ENCODE measurements around the gene PTPRD.

Gene PTPRD

DNA sequence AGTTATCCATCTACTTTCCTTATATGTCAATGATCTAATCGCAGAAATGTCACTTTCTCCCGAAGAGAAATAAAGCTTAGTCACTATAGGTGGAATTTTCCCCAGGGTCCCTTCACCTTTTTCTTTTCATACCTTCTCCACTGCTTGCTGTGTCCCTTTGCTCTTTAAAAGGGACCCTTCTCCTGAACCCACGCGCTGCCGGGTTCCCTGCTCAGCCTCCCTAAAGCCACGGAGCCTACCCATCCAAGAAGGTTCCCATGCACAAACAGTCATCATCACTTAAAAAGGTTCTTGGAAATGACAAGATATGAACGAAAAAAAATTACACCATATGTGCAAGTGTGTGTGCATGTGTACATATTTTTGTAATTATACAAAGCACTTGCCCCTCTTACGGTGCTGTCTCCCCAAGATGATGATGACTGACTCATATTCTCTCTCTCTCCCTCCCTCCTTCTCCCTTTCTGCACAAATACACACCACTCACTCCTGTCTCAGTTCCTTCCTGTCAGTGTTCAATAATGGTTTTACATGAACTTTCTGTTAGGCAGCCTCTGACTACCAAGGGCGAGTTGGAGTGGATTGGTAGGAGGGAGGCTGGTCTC is 1.5 kb upstream of the PTPRD start:
- no peak overlapping the region for H3K4me3 ChIP-seq (ENCODE audit: low read depth, low read length)
- DNase-seq (ENCODE audit: low read depth), result no peak
- in situ Hi-C loops (cut with HindIII; ENCODE audit: low sequenced_read_pairs), result no loop called here
- TF ChIP-seq, protein P1, sequence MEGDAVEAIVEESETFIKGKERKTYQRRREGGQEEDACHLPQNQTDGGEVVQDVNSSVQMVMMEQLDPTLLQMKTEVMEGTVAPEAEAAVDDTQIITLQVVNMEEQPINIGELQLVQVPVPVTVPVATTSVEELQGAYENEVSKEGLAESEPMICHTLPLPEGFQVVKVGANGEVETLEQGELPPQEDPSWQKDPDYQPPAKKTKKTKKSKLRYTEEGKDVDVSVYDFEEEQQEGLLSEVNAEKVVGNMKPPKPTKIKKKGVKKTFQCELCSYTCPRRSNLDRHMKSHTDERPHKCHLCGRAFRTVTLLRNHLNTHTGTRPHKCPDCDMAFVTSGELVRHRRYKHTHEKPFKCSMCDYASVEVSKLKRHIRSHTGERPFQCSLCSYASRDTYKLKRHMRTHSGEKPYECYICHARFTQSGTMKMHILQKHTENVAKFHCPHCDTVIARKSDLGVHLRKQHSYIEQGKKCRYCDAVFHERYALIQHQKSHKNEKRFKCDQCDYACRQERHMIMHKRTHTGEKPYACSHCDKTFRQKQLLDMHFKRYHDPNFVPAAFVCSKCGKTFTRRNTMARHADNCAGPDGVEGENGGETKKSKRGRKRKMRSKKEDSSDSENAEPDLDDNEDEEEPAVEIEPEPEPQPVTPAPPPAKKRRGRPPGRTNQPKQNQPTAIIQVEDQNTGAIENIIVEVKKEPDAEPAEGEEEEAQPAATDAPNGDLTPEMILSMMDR (IDR thresholded peaks at IDR 0.05; ENCODE audit: low read depth, low read length, missing control alignments), result no peak

GRCh38 chr9:10613419-10613818 is 617 bp upstream of the PTPRD start:
- no peak for DNase-seq (ENCODE audit: low read depth)
- in situ Hi-C loops (cut with HindIII; ENCODE audit: low sequenced_read_pairs), result no loop called here
- TF ChIP-seq, protein P1 (IDR thresholded peaks at IDR 0.05; ENCODE audit: low read depth, low read length, missing control alignments), result no peak
- H3K4me3 ChIP-seq (ENCODE audit: low read depth, low read length), result peak overlapping the region; percentile 53

DNA sequence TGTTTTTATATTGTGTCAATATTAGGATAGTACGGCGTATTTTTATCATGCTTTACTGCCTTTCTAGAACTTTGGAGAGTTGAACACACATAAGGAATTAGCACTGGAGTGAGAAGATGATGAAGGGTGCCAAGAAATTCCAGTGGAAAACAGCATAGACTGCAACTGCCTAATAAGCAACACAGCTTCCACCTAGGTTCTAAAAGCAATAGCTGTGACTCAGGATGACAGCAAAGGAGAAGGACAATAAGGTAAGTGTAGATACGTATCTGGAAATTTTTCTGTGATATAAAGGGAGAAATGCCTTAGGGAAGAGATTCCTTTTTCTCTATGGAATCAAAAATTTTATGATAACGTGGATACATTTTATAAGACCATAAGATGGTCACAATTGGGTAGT is 7.4 kb downstream of the PTPRD start:
- in situ Hi-C loops (cut with HindIII; ENCODE audit: low sequenced_read_pairs), result no loop called here
- TF ChIP-seq, protein P1 (IDR thresholded peaks at IDR 0.05; ENCODE audit: low read depth, low read length, missing control alignments), result no peak
- H3K4me3 ChIP-seq (ENCODE audit: low read depth, low read length), result no peak overlapping the region
- DNase-seq (ENCODE audit: low read depth), result no peak

- H3K4me3 ChIP-seq (ENCODE audit: low read depth, low read length), result no peak overlapping the region
- TF ChIP-seq, protein P1 (IDR thresholded peaks at IDR 0.05; ENCODE audit: low read depth, low read length, missing control alignments), result no peak
- DNase-seq (ENCODE audit: low read depth), result no peak
- in situ Hi-C loops (cut with HindIII; ENCODE audit: low sequenced_read_pairs), result no loop called here
Measured at GRCh38 chr9:10604927-10605326, 7.9 kb downstream of the PTPRD start.

DNA sequence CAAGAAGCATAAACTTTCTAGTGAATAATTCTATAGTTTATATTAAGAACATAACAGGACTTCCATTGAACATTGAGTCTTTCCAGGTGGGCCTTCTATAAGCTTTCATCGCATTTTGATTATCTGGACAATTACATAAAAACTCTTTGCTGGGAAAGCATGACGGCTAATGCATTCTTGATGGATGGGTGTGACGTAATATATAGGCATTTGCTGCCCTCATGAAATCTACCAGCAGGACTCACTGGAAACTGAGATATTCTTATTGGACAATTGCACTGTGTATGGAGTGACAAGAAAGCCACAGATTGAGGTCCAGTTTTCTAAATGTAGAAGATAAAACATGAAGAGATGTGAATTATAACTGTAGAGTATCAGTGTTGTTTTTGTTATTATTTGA is 15.0 kb downstream of the PTPRD start:
- DNase-seq (ENCODE audit: low read depth), result no peak
- in situ Hi-C loops (cut with HindIII; ENCODE audit: low sequenced_read_pairs), result loop anchor here (10.0 kb wide), 1 partner anchor 63 kb away; no protein-coding TSS in a partner anchor
- H3K4me3 ChIP-seq (ENCODE audit: low read depth, low read length), result no peak overlapping the region
- TF ChIP-seq, protein P1 (IDR thresholded peaks at IDR 0.05; ENCODE audit: low read depth, low read length, missing control alignments), result no peak

GRCh38 chr9:10594482-10594881 is 18.3 kb downstream of the PTPRD start:
- no peak for DNase-seq (ENCODE audit: low read depth)
- in situ Hi-C loops (cut with HindIII; ENCODE audit: low sequenced_read_pairs), result loop anchor here (10.0 kb wide), 1 partner anchor 60 kb away; no protein-coding TSS in a partner anchor
- TF ChIP-seq, protein P1 (IDR thresholded peaks at IDR 0.05; ENCODE audit: low read depth, low read length, missing control alignments), result no peak
- no peak overlapping the region for H3K4me3 ChIP-seq (ENCODE audit: low read depth, low read length)
